ENCODE data around the gene B4GALNT1. TPM values are rescaled to one million over a fixed set of nuclear protein-coding genes. Genes with fewer than 3 reads are reported as not detected.
"Not testable (repeated sequence)": the region's sequence is repeated elsewhere in the genome, so short reads cannot be mapped to it uniquely, and the experiment has no call there.

Gene B4GALNT1
- total RNA-seq, 3 donors from 2014 or later (not counting 1 experiment from before 2014, with no cell fraction given), result 0.38 to 0.59 (median 0.48) TPM

DNA sequence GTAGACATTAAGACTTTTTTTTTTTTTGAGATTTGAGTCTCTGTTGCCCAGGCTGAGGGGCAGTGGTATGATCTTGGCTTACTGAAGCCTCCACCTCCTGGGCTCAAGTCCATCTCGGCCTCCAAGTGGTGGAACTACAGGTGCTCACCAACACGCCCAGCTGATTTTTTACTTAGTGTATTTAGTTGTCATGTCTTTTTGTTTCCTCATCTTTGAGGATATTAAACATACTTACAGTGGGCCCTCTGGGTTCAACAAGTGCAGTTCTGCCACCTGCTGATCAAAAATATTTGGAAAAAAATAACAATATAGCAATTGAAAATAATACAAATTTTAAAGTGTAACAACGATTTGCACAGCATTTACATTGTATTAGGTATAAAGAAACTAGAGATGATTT, 4.4 kb upstream of the B4GALNT1 start:
- Histone ChIP-seq H3K36me3 (ENCODE audit: control insufficient read depth, insufficient read depth, low read length) (no peaks in the 10 kb centered on the region), H3K27ac (ENCODE audit: low read length) (no peak overlapping the region), H3K4me3 (ENCODE audit: low read length) (no peak overlapping the region), H3K27me3 (ENCODE audit: control insufficient read depth, insufficient read depth, low read length) (peaks cover 16% of the 10 kb centered on the region), H3K4me1 (ENCODE audit: control insufficient read depth, insufficient read depth, low read length) (peaks cover 11% of the 10 kb centered on the region), H3K9me3 (ENCODE audit: control insufficient read depth, insufficient read depth, low read length) (no peaks in the 10 kb centered on the region)
- TF ChIP-seq, protein P1, sequence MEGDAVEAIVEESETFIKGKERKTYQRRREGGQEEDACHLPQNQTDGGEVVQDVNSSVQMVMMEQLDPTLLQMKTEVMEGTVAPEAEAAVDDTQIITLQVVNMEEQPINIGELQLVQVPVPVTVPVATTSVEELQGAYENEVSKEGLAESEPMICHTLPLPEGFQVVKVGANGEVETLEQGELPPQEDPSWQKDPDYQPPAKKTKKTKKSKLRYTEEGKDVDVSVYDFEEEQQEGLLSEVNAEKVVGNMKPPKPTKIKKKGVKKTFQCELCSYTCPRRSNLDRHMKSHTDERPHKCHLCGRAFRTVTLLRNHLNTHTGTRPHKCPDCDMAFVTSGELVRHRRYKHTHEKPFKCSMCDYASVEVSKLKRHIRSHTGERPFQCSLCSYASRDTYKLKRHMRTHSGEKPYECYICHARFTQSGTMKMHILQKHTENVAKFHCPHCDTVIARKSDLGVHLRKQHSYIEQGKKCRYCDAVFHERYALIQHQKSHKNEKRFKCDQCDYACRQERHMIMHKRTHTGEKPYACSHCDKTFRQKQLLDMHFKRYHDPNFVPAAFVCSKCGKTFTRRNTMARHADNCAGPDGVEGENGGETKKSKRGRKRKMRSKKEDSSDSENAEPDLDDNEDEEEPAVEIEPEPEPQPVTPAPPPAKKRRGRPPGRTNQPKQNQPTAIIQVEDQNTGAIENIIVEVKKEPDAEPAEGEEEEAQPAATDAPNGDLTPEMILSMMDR (IDR thresholded peaks at IDR 0.05), result no peak
- DNase-seq (no peak), ATAC-seq (no peak)
- Mint-ChIP-seq H3K36me3 (no peaks in the 10 kb centered on the region), H3K4me3 (no peak overlapping the region), H3K9me3 (no peaks in the 10 kb centered on the region), H3K27me3 (ENCODE audit: low read depth in 2 of 2) (peaks cover 25 to 33% of the 10 kb centered on the region in 2 donors), H3K27ac (no peak overlapping the region), H3K4me1 (peaks cover 2 to 10% of the 10 kb centered on the region in 2 donors)
- intact Hi-C loops (cut with micrococcal nuclease), result no loop called here
- 86% methylated on average over 1 of the region's 3 CpGs for WGBS (ENCODE audit: insufficient coverage)

DNA sequence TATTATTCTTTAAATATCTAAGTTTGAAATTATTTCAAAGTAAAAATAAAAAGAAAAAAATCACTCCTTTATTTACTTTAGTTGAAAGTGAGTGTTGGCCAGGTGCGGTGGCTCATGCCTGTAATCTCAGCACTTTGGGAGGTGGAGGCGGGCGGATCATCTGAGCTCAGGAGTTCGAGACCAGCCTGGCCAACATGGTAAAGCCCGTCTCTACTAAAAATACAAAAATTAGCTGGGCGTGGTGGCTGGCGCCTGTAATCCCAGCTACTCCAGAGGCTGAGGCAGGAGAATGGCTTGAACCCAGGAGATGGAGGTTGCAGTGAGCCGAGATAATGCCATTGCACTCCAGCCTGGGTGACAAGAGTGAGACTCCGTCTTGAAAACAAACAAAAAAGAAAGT, 3.7 kb upstream of the B4GALNT1 start:
- H3K4me3 Mint-ChIP-seq; ATAC-seq; DNase-seq; intact Hi-C loops (cut with micrococcal nuclease); H3K9me3 ChIP-seq (ENCODE audit: control insufficient read depth, insufficient read depth, low read length); H3K36me3 Mint-ChIP-seq; H3K9me3 Mint-ChIP-seq; H3K27ac ChIP-seq (ENCODE audit: low read length); H3K4me3 ChIP-seq (ENCODE audit: low read length); H3K36me3 ChIP-seq (ENCODE audit: control insufficient read depth, insufficient read depth, low read length); H3K27ac Mint-ChIP-seq: not testable (repeated sequence)
- H3K27me3 ChIP-seq (ENCODE audit: control insufficient read depth, insufficient read depth, low read length), result peaks cover 22% of the 10 kb centered on the region
- H3K4me1 ChIP-seq (ENCODE audit: control insufficient read depth, insufficient read depth, low read length), result peaks cover 16% of the 10 kb centered on the region
- peaks cover 5 to 16% of the 10 kb centered on the region in 2 donors for H3K4me1 Mint-ChIP-seq
- H3K27me3 Mint-ChIP-seq (ENCODE audit: low read depth in 2 of 2), result peaks cover 25 to 28% of the 10 kb centered on the region in 2 donors
- WGBS (ENCODE audit: insufficient coverage), result 85% methylated on average over 9 of the region's 9 CpGs

DNA sequence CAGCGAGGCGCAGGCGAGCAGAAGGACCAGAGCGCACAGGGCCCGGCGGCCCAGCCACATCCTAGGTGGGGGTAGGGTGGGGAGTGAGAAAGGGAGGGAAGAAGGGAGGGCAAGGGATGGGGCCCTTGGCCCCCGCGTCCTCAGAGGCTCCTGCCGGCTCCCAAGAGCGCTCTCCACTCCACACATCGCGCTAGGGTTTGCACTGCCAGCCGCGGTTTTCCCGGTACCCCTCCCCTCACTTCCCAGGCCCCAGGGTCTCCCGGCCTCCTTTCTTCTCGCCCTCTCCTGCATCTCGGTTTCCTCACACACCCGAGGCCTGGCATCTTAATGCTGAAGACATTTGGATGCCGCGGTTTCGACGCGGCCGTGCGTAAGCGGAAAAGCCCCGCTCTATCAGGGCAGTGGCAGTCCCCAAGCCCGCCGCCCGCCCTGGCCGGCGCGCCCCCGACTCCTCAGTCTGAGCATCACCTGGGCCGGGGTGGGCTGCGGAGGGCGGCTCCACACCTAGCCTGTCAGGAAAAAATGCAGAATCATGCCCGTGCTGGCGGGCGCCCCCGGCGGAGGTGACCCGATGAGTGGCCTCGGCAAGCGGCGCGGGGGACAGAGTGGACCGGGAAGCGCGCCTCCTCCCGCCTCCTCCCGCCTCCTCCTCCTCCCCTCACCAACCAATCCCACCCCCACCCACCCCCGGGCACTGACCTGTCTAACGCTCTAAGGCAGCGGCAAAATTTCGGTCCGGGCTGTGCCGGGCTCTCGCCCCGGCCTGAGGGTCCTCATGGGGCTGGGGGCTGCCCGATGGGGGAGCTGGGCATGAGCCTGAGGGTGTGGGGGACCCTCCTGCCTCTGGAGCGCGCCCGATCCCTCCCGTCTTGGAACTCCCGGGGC, 686 bp downstream of the B4GALNT1 start:
- DNase-seq (peak in 1 of 2 donors; percentile 61), ATAC-seq (peak; percentile 34 to 62 (median 56))
- Histone ChIP-seq H3K4me1 (ENCODE audit: control insufficient read depth, insufficient read depth, low read length) (peaks cover 25% of the 10 kb centered on the region), H3K27me3 (ENCODE audit: control insufficient read depth, insufficient read depth, low read length) (peaks cover 50% of the 10 kb centered on the region), H3K4me3 (ENCODE audit: low read length) (peak overlapping the region; percentile 32), H3K36me3 (ENCODE audit: control insufficient read depth, insufficient read depth, low read length) (no peaks in the 10 kb centered on the region), H3K27ac (ENCODE audit: low read length) (no peak overlapping the region), H3K9me3 (ENCODE audit: control insufficient read depth, insufficient read depth, low read length) (no peaks in the 10 kb centered on the region)
- TF ChIP-seq, protein P1 (IDR thresholded peaks at IDR 0.05), result no peak
- 1% methylated on average over 65 of the region's 67 CpGs for WGBS (ENCODE audit: insufficient coverage)
- Mint-ChIP-seq H3K27me3 (ENCODE audit: low read depth in 2 of 2) (peaks cover 43 to 60% of the 10 kb centered on the region in 2 donors), H3K4me3 (peak overlapping the region; percentile 79), H3K36me3 (no peaks in the 10 kb centered on the region), H3K4me1 (peaks cover 5 to 25% of the 10 kb centered on the region in 2 donors), H3K27ac (peak overlapping the region in 1 of 2 donors; percentile 75), H3K9me3 (no peaks in the 10 kb centered on the region)
- intact Hi-C loops (cut with micrococcal nuclease), result loop anchor here (2.0 kb wide), 1 partner anchor 50 kb away; no protein-coding TSS in a partner anchor

DNA sequence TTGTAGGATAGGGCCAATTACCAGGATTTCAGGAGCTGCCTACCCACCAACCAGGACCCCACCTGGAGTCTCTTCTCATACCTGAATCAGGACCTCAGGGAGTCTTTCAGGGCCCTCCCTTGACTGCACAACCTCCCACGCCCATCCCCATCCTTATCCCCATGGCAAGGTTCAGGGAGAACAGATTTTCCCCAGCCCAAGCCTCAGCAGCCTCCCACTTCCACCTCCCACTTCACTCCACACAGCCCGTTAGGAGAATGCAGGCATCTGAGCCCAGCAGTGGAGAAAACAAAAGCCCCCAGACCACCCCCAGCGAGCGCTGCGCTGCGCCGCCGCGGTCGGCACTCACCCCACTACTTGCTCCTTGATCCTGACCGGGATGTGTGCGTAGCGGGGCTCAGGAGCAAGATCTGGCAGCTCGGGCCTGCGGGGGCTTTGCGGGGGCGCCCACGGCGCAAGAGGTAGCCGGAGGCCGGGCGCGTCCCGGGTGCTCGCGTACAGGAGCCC, 1.4 kb downstream of the B4GALNT1 start:
- Mint-ChIP-seq H3K9me3 (no peaks in the 10 kb centered on the region), H3K4me3 (peak overlapping the region; percentile 49), H3K4me1 (peaks cover 9 to 31% of the 10 kb centered on the region in 2 donors), H3K27ac (peak overlapping the region in 1 of 2 donors; percentile 75), H3K27me3 (ENCODE audit: low read depth in 2 of 2) (peaks cover 50 to 66% of the 10 kb centered on the region in 2 donors), H3K36me3 (no peaks in the 10 kb centered on the region)
- WGBS (ENCODE audit: insufficient coverage), result 13% methylated on average over 26 of the region's 26 CpGs
- Histone ChIP-seq H3K9me3 (ENCODE audit: control insufficient read depth, insufficient read depth, low read length) (no peaks in the 10 kb centered on the region), H3K27ac (ENCODE audit: low read length) (no peak overlapping the region), H3K4me3 (ENCODE audit: low read length) (no peak overlapping the region), H3K36me3 (ENCODE audit: control insufficient read depth, insufficient read depth, low read length) (no peaks in the 10 kb centered on the region), H3K27me3 (ENCODE audit: control insufficient read depth, insufficient read depth, low read length) (peaks cover 55% of the 10 kb centered on the region), H3K4me1 (ENCODE audit: control insufficient read depth, insufficient read depth, low read length) (peaks cover 27% of the 10 kb centered on the region)
- no peak for ATAC-seq
- TF ChIP-seq, protein P1 (IDR thresholded peaks at IDR 0.05), result no peak
- DNase-seq, result no peak
- intact Hi-C loops (cut with micrococcal nuclease), result loop anchor here (2.0 kb wide), 1 partner anchor 49 kb away; no protein-coding TSS in a partner anchor
